Endothelial cell of umbilical vein (primary cell): ENCODE data around the gene BRMS1. TPM values are rescaled to one million over a fixed set of nuclear protein-coding genes. Genes with fewer than 3 reads are reported as not detected.

Experiments
- BruUV-seq: library from RNA; stranded (reverse); fragments of 400-500 nt; replicated peaks from 2 replicates; lab custom pipeline; 2021; lab: Mats Ljungman, UMichigan
- CTCF ChIA-PET: fragments of 300-600, 350-600 bp; sonication (Branson Sonifier 250); formaldehyde crosslinking; loops from one replicate; lab custom pipeline; 2021; ENCODE audit warnings: antibody characterized with exemption, inconsistent platforms; lab: Charles Lee
- POLR2A ChIA-PET: fragments of 300-600, 350-600 bp; sonication (Branson Sonifier 250); formaldehyde crosslinking; loops from one replicate; lab custom pipeline; 2021; ENCODE audit warnings: antibody characterized with exemption, inconsistent platforms; lab: Charles Lee
- DNase-seq: peaks from one replicate; pipeline ENCODE4 v3.0.0-alpha.2; 2011; ENCODE audit warnings: low read depth, low spot score
- FAIRE-seq: peaks from 2 replicates; lab custom pipeline; 2011; peaks lifted over from hg19 to GRCh38; lab: Jason Lieb, UNC
- H2AFZ ChIP-seq: 2 replicates; pipeline ENCODE4 v1.6.0; 2012; ENCODE audit warnings: low read depth, low read length, control low read depth, inconsistent platforms
- H3K27ac ChIP-seq: 2 replicates; pipeline ENCODE4 v1.5.1; 2011; ENCODE audit warnings: low read depth, mild to moderate bottlenecking, control low read depth, low read length, moderate library complexity; ENCODE audit not compliant: insufficient read depth
- H3K27me3 ChIP-seq, 2 experiments: 2 replicates each; pipeline versions ENCODE4 v1.6.0 to v1.6.1; 2011; ENCODE audit warnings: low read length in 2 of 2, mixed read lengths in 1 of 2; ENCODE audit not compliant: control insufficient read depth in 2 of 2, insufficient read depth in 2 of 2
- H3K36me3 ChIP-seq, 2 experiments: 2 replicates in 1 of 2; 3 replicates in 1 of 2; pipeline ENCODE4 v1.5.1; 2011; ENCODE audit warnings: low read length in 2 of 2, mild to moderate bottlenecking in 1 of 2, moderate library complexity in 1 of 2; ENCODE audit not compliant: control insufficient read depth in 2 of 2, insufficient read depth in 2 of 2; ENCODE audit errors: extremely low read depth in 1 of 2
- H3K4me1 ChIP-seq: 3 replicates; pipeline ENCODE4 v1.5.1; 2011; ENCODE audit warnings: mild to moderate bottlenecking, low read length; ENCODE audit not compliant: control insufficient read depth, insufficient read depth; ENCODE audit errors: extremely low read depth
- H3K4me2 ChIP-seq: 2 replicates; pipeline ENCODE4 v1.6.1; 2011; ENCODE audit warnings: low read length, control low read depth, mixed read lengths; ENCODE audit not compliant: insufficient read depth
- H3K4me3 ChIP-seq, 3 experiments: fragments of 200-600 bp in 1 of 3; sonication (generic), shearing (Covaris generic) in 1 of 3; replicated peaks in 1 of 3; 2 replicates each; pipeline ENCODE4 v1.5.1; 2011 to 2016; ENCODE audit warnings: control low read depth in 3 of 3, low read length in 3 of 3, mild to moderate bottlenecking in 2 of 3, inconsistent platforms in 1 of 3, low read depth in 1 of 3, moderate library complexity in 1 of 3; ENCODE audit not compliant: insufficient read depth in 1 of 3
- H3K79me2 ChIP-seq: 2 replicates; pipeline ENCODE4 v1.6.0; 2012; ENCODE audit warnings: low read length, inconsistent platforms; ENCODE audit not compliant: control insufficient read depth, insufficient read depth
- H3K9ac ChIP-seq: replicated peaks from 2 replicates; pipeline ENCODE3; 2011; ENCODE audit warnings: low read length, control low read depth; ENCODE audit not compliant: insufficient read depth; ENCODE audit errors: extremely low read depth
- H3K9me1 ChIP-seq: replicated peaks from 3 replicates; pipeline ENCODE4 v1.6.0; 2011; ENCODE audit warnings: mild to moderate bottlenecking, low read length; ENCODE audit not compliant: control insufficient read depth, insufficient read depth; ENCODE audit errors: extremely low read depth
- H3K9me3 ChIP-seq: replicated peaks from 2 replicates; pipeline ENCODE4 v1.5.1; 2012; ENCODE audit warnings: low read length, inconsistent platforms; ENCODE audit not compliant: control insufficient read depth, insufficient read depth
- H4K20me1 ChIP-seq: replicated peaks from 2 replicates; pipeline ENCODE3; 2011; ENCODE audit warnings: mild to moderate bottlenecking, low read length; ENCODE audit not compliant: control insufficient read depth, insufficient read depth; ENCODE audit errors: extremely low read depth
- CTCF ChIP-seq, 2 donors: IDR thresholded peaks; 1 replicate in 1 of 2; 2 replicates in 1 of 2; pipeline ENCODE4 v1.5.1; 2011; ENCODE audit warnings: low read length in 2 of 2, mild to moderate bottlenecking in 2 of 2, moderate library complexity in 2 of 2, control low read depth in 1 of 2, inconsistent platforms in 1 of 2, low read depth in 1 of 2; ENCODE audit not compliant: insufficient read depth in 1 of 2; ENCODE audit errors: extremely low read depth in 1 of 2
- GATA2 ChIP-seq: IDR thresholded peaks from 2 replicates; pipeline ENCODE4 v1.7.0; 2011; ENCODE audit warnings: low read depth, mild to moderate bottlenecking, moderate library complexity, mixed read lengths, low read length; ENCODE audit not compliant: insufficient read length, insufficient read depth
- JUN ChIP-seq: IDR thresholded peaks from 2 replicates; pipeline ENCODE4 v1.6.1; 2011; ENCODE audit warnings: borderline replicate concordance, low read depth; ENCODE audit not compliant: insufficient read length, insufficient read depth
- MAX ChIP-seq: IDR thresholded peaks from 2 replicates; pipeline ENCODE4 v1.6.1; 2011; ENCODE audit not compliant: insufficient read depth, insufficient read length
- MYC ChIP-seq: IDR thresholded peaks from one replicate; pipeline ENCODE4 v1.6.1; 2011; ENCODE audit warnings: mild to moderate bottlenecking, low read depth, low read length
- POLR2A ChIP-seq: IDR thresholded peaks from 2 replicates; pipeline ENCODE4 v1.6.1; 2012; ENCODE audit warnings: low read depth, mild to moderate bottlenecking, control low read depth, low read length
- POLR2AphosphoS5 ChIP-seq: IDR thresholded peaks from 2 replicates; pipeline ENCODE4 v1.6.1; 2012; ENCODE audit warnings: low read depth, mild to moderate bottlenecking, control low read depth, low read length, moderate library complexity; ENCODE audit not compliant: insufficient read depth
- dilution Hi-C: fragments of 300-500 bp; cut with MboI; formaldehyde crosslinking; loops from one replicate; pipeline ENCODE4 v1.15.0; 2019; ENCODE audit warnings: low sequenced_read_pairs; ENCODE audit not compliant: extremely low pct_ligation_motif_present
- intact Hi-C: fragments of 100-400 bp; cut with micrococcal nuclease; formaldehyde crosslinking; loops from one replicate; pipeline ENCODE4 v1.10.0; 2022
- polyA plus RNA-seq, 4 experiments: library from polyadenylated mRNA; depleted of rRNA in 3 of 4; stranded (reverse) in 3 of 4; unstranded in 1 of 4; fragments of >200 nt; gene quantifications; 2 replicates each; pipeline versions ENCODE4 v1.2.1 to v1.2.3, GENCODE V29; 2011 to 2012; ENCODE audit warnings: missing spikeins in 1 of 4
- total RNA-seq: library from RNA; stranded (reverse); gene quantifications from 2 replicates; pipeline ENCODE4 v1.2.3, GENCODE V29; 2021

Gene BRMS1
- total and polyA plus RNA-seq, 2 donors (not counting 3 experiments of a cell fraction or from before 2014, with no cell fraction given): 51.4 to 53.1 TPM

GRCh38 chr11:66362481-66363147, 17.7 kb upstream of the BRMS1 start:
- Histone ChIP-seq H2AFZ (no peak overlapping the region), H3K4me1 (no peaks in the 10 kb centered on the region), H3K79me2 (no peaks in the 10 kb centered on the region), H3K4me3 (no peak overlapping the region), H3K9me3 (no peaks in the 10 kb centered on the region), H3K9me1 (no peaks in the 10 kb centered on the region), H3K9ac (no peak overlapping the region), H3K27ac (no peak overlapping the region), H3K36me3 (no peaks in the 10 kb centered on the region), H3K27me3 (no peaks in the 10 kb centered on the region), H3K4me2 (no peak overlapping the region), H4K20me1 (no peaks in the 10 kb centered on the region)
- DNase-seq (no peak), FAIRE-seq (no peak)
- BruUV-seq: no TSS peak
- TF ChIP-seq MAX: no peak
- CTCF ChIA-PET: interaction anchor here (0.9 to 2.5 kb wide), 9 partner anchors 8 to 59 kb away, joined by 3 to 12 read pairs (median 5); partner anchors contain the start of gene B4GAT1
- dilution Hi-C loops: no loop called here
- intact Hi-C loops: no loop called here
- POLR2A ChIA-PET: no interaction called here

- Histone ChIP-seq H3K79me2 (no peaks in the 10 kb centered on the region), H3K4me2 (no peak overlapping the region), H3K4me3 (no peak overlapping the region), H3K9me3 (no peaks in the 10 kb centered on the region), H3K27ac (no peak overlapping the region), H3K9ac (no peak overlapping the region), H2AFZ (no peak overlapping the region), H3K4me1 (no peaks in the 10 kb centered on the region), H3K27me3 (no peaks in the 10 kb centered on the region), H4K20me1 (no peaks in the 10 kb centered on the region), H3K9me1 (no peaks in the 10 kb centered on the region), H3K36me3 (no peaks in the 10 kb centered on the region)
- no TSS peak for BruUV-seq
- CTCF ChIA-PET: interaction anchor here (1.5 kb wide), 1 partner anchor 25 kb away, joined by 4 read pairs; no protein-coding TSS in a partner anchor
- DNase-seq: no peak
- intact Hi-C loops (no loop called here), dilution Hi-C loops (no loop called here)
- FAIRE-seq: no peak
- TF ChIP-seq GATA2 (no peak), POLR2A (no peak), POLR2AphosphoS5 (no peak), MYC (no peak), CTCF (IDR thresholded peaks at IDR 0.05; ENCODE audit: extremely low read depth in 1 of 2, insufficient read depth in 1 of 2, low read depth in 1 of 2, low read length in 2 of 2) (no peak), JUN (no peak)
- POLR2A ChIA-PET: no interaction called here
Observed at GRCh38 chr11:66361502-66361941, 16.6 kb upstream of the BRMS1 start.
